Measurements from ENCODE around the gene ATG7.
"Not testable (repeated sequence)": the region's sequence is repeated elsewhere in the genome, so short reads cannot be mapped to it uniquely, and the experiment has no call there.

The ATG7 gene

GRCh38 chr3:11251807-11252176 is 20.4 kb upstream of the ATG7 start:
- DNase-seq = no peak

GRCh38 chr3:11254876-11255275 is 17.3 kb upstream of the ATG7 start:
- no peak for DNase-seq

- not testable (repeated sequence) for DNase-seq
Observed at GRCh38 chr3:11255537-11255936, 16.7 kb upstream of the ATG7 start.

GRCh38 chr3:11258958-11259357 is 13.2 kb upstream of the ATG7 start:
- no peak for DNase-seq

- DNase-seq = no peak
Observed at GRCh38 chr3:11260460-11260859, 11.7 kb upstream of the ATG7 start.

GRCh38 chr3:11269007-11269406 is 3.2 kb upstream of the ATG7 start:
- DNase-seq = no peak

GRCh38 chr3:11272906-11273574 is 843 bp downstream of the ATG7 start:
- no peak for DNase-seq

GRCh38 chr3:11273891-11274291 is 1.7 kb downstream of the ATG7 start:
- DNase-seq = no peak

- no peak for DNase-seq
Observed at GRCh38 chr3:11274566-11275142, 2.5 kb downstream of the ATG7 start.

- no peak for DNase-seq
Observed at GRCh38 chr3:11275926-11276325, 3.7 kb downstream of the ATG7 start.

- DNase-seq = no peak
Observed at GRCh38 chr3:11276901-11277300, 4.7 kb downstream of the ATG7 start.

GRCh38 chr3:11282250-11283138 is 10.3 kb downstream of the ATG7 start:
- DNase-seq = no peak

- no peak for DNase-seq
Observed at GRCh38 chr3:11283139-11283475, 10.9 kb downstream of the ATG7 start.

GRCh38 chr3:11284011-11284410 is 11.8 kb downstream of the ATG7 start:
- DNase-seq = no peak

GRCh38 chr3:11285471-11285870 is 13.3 kb downstream of the ATG7 start:
- no peak for DNase-seq

GRCh38 chr3:11287404-11287803 is 15.2 kb downstream of the ATG7 start:
- DNase-seq = no peak

GRCh38 chr3:11288021-11288491 is 15.9 kb downstream of the ATG7 start:
- no peak for DNase-seq

- DNase-seq = no peak
Observed at GRCh38 chr3:11288786-11289637, 16.8 kb downstream of the ATG7 start.

- no peak for DNase-seq
Observed at GRCh38 chr3:11289864-11290263, 17.7 kb downstream of the ATG7 start.

- peak; percentile 30 to 35 for DNase-seq
Observed at GRCh38 chr3:11290743-11291680, 18.8 kb downstream of the ATG7 start.

GRCh38 chr3:11291808-11292207 is 19.6 kb downstream of the ATG7 start:
- DNase-seq = no peak

GRCh38 chr3:11297126-11297525 is 24.9 kb downstream of the ATG7 start:
- DNase-seq = no peak
